ENCODE measurements around the gene BTNL9. TPM values are rescaled to one million over a fixed set of nuclear protein-coding genes. Genes with fewer than 3 reads are reported as not detected.
"Not testable (repeated sequence)": the region's sequence is repeated elsewhere in the genome, so short reads cannot be mapped to it uniquely, and the experiment has no call there.

The BTNL9 gene
- not detected in 2 replicates for total RNA-seq
- long read RNA-seq, result 0 reads

DNA sequence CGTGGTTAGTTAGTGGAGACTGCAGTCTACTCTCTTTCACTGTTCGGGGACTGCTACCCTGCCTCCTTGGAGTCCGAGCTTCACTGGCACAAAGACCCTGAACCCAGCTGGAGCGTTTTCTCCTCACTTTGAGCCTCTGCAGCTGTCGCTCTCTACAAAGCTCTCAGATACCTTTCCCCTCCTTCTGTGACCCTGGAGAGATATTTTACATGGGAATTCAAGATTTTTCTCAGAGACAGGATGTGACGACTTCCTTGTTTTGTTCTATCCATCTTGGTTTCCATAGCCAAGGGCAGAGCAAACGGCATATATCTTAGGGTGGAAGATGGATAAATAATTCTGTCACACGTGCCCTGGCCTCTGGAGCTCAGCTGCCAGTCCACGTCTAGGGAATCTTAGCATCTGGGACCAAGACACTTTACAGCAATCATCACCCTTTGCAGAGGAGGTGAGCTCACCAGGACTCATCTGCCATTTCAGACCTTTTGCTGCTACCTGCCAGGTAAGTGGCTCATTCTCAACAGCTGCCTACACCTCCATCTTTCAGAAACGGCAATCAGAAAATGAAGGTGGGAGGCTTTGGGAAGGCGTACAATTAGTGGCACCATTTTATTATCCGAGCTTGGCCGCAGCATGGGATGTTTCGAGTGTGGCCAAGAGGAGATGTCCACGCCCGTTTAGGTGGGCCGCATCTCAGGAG is at the start of gene BTNL9:
Gene BTNL9 (plus strand): TSS at position 336 of the 700 bp plus-strand sequence. CDS start 5,224 bp downstream, outside the sequence.
- Mint-ChIP-seq H3K4me3 (ENCODE audit: unreplicated experiment) (no peak within 1 kb of the TSS), H3K9me3 (ENCODE audit: unreplicated experiment) (no peaks in the 10 kb centered on the region), H3K27me3 (ENCODE audit: unreplicated experiment) (peaks cover 13% of the 10 kb centered on the region), H3K27ac (ENCODE audit: unreplicated experiment) (no peak within 1 kb of the TSS), H3K4me1 (ENCODE audit: unreplicated experiment) (no peaks in the 10 kb centered on the region), H3K36me3 (ENCODE audit: unreplicated experiment) (no peaks in the 10 kb centered on the region)
- TF ChIP-seq, protein P1, sequence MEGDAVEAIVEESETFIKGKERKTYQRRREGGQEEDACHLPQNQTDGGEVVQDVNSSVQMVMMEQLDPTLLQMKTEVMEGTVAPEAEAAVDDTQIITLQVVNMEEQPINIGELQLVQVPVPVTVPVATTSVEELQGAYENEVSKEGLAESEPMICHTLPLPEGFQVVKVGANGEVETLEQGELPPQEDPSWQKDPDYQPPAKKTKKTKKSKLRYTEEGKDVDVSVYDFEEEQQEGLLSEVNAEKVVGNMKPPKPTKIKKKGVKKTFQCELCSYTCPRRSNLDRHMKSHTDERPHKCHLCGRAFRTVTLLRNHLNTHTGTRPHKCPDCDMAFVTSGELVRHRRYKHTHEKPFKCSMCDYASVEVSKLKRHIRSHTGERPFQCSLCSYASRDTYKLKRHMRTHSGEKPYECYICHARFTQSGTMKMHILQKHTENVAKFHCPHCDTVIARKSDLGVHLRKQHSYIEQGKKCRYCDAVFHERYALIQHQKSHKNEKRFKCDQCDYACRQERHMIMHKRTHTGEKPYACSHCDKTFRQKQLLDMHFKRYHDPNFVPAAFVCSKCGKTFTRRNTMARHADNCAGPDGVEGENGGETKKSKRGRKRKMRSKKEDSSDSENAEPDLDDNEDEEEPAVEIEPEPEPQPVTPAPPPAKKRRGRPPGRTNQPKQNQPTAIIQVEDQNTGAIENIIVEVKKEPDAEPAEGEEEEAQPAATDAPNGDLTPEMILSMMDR (IDR thresholded peaks at IDR 0.05), result no peak
- DNase-seq (ENCODE audit: extremely low spot score, unreplicated experiment), result peak; percentile 32

DNA sequence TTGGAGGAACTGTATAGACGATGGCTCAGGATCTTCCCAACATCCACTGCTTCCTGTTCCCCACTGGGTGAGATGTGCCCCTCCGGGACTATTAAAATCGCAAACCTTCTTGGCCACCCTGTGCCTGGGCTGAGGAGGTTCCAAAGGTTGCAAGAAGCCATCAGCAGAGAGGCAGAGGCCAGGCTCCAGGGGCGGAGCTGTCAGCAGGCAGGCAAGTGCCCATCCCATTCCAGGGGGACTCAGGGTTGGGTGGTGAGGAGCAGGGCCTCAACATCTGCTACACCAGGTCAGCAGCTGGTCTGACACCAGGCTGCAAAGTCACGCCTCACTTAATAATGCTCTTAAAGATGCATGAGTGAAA is 49.2 kb upstream of the BTNL9 start:
- no peak for DNase-seq (ENCODE audit: extremely low spot score, unreplicated experiment)
- Mint-ChIP-seq H3K36me3 (ENCODE audit: unreplicated experiment) (no peaks in the 10 kb centered on the region), H3K27me3 (ENCODE audit: unreplicated experiment) (no peaks in the 10 kb centered on the region), H3K4me1 (ENCODE audit: unreplicated experiment) (no peaks in the 10 kb centered on the region), H3K27ac (ENCODE audit: unreplicated experiment) (no peak overlapping the region), H3K9me3 (ENCODE audit: unreplicated experiment) (no peaks in the 10 kb centered on the region), H3K4me3 (ENCODE audit: unreplicated experiment) (no peak overlapping the region)
- TF ChIP-seq, protein P1 (IDR thresholded peaks at IDR 0.05), result no peak

DNA sequence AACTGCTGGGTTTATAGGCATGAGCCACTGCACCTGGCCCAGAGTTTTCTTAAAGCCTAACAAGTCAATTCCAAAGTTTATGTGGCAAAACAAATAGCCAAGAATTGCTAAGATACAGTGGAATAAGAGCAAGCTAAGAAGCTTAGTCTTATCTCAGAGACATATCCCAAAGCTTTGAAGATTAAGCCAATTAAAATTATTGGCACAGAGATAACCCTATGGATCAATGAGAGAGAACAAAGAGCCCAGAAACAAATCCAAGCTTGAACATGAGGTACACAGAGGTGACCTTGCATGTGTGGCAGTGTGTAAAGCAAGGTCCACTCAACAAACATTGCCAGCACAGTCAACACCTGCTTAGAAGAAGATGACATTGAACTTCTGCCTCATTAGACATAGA is 38.1 kb upstream of the BTNL9 start:
- DNase-seq (ENCODE audit: extremely low spot score, unreplicated experiment), result no peak
- Mint-ChIP-seq H3K4me1 (ENCODE audit: unreplicated experiment) (no peaks in the 10 kb centered on the region), H3K27me3 (ENCODE audit: unreplicated experiment) (no peaks in the 10 kb centered on the region), H3K4me3 (ENCODE audit: unreplicated experiment) (no peak overlapping the region), H3K27ac (ENCODE audit: unreplicated experiment) (no peak overlapping the region), H3K36me3 (ENCODE audit: unreplicated experiment) (no peaks in the 10 kb centered on the region), H3K9me3 (ENCODE audit: unreplicated experiment) (no peaks in the 10 kb centered on the region)
- TF ChIP-seq, protein P1 (IDR thresholded peaks at IDR 0.05), result no peak

DNA sequence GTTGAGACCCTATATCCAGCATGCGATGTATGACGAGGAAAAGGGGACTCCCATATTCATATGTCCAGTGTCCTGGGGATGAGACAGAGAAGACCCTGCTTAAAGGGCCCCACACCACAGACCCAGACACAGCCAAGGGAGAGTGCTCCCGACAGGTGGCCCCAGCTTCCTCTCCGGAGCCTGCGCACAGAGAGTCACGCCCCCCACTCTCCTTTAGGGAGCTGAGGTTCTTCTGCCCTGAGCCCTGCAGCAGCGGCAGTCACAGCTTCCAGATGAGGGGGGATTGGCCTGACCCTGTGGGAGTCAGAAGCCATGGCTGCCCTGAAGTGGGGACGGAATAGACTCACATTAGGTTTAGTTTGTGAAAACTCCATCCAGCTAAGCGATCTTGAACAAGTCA is 34.3 kb upstream of the BTNL9 start:
- Mint-ChIP-seq H3K4me3 (ENCODE audit: unreplicated experiment) (no peak overlapping the region), H3K36me3 (ENCODE audit: unreplicated experiment) (no peaks in the 10 kb centered on the region), H3K9me3 (ENCODE audit: unreplicated experiment) (no peaks in the 10 kb centered on the region), H3K4me1 (ENCODE audit: unreplicated experiment) (no peaks in the 10 kb centered on the region), H3K27me3 (ENCODE audit: unreplicated experiment) (no peaks in the 10 kb centered on the region), H3K27ac (ENCODE audit: unreplicated experiment) (no peak overlapping the region)
- DNase-seq (ENCODE audit: extremely low spot score, unreplicated experiment), result no peak
- TF ChIP-seq, protein P1 (IDR thresholded peaks at IDR 0.05), result no peak

DNA sequence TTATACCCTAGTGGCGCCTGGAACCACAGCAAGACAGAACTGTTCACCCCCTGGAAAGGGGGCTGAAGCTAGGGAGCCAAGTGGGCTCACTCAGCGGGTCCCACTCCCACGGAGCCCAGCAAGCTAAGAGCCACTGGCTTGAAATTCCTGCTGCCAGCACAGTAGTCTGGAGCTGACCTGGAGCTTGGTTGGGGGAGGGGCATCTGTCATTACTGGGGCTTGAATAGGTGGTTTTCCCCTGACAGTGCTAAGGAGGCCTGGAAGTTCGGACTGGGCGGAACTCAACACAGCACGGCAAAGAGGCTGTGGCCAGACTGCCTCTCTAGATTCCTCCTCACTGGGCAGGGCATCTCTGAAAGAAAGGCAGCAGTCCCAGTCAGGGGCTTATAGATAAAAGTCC is 31.9 kb upstream of the BTNL9 start:
- TF ChIP-seq, protein P1 (IDR thresholded peaks at IDR 0.05), result no peak
- no peaks in the 10 kb centered on the region for H3K27me3 Mint-ChIP-seq (ENCODE audit: unreplicated experiment)
- no peaks in the 10 kb centered on the region for H3K9me3 Mint-ChIP-seq (ENCODE audit: unreplicated experiment)
- H3K36me3 Mint-ChIP-seq (ENCODE audit: unreplicated experiment), result no peaks in the 10 kb centered on the region
- no peak for DNase-seq (ENCODE audit: extremely low spot score, unreplicated experiment)
- no peak overlapping the region for H3K4me3 Mint-ChIP-seq (ENCODE audit: unreplicated experiment)
- H3K27ac Mint-ChIP-seq (ENCODE audit: unreplicated experiment), result no peak overlapping the region
- H3K4me1 Mint-ChIP-seq (ENCODE audit: unreplicated experiment), result no peaks in the 10 kb centered on the region

DNA sequence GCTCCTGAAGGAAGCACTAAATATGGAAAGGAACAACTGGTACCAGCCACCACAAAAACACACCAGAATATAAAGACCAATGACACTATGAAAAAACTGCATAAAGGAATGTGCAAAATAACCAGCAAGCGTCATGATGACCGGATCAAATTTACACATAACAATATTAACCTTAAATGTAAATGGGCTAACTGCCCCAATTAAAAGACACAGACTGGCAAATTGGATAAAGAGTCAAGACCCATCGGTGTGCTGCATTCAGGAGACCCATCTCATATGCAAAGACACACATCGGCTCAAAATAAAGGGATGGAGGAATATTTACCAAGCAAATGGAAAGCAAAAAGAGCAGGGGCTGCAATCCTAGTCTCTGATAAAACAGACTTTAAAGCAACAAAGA is 30.0 kb upstream of the BTNL9 start:
- H3K27me3 Mint-ChIP-seq (ENCODE audit: unreplicated experiment); DNase-seq (ENCODE audit: extremely low spot score, unreplicated experiment); H3K4me1 Mint-ChIP-seq (ENCODE audit: unreplicated experiment); H3K4me3 Mint-ChIP-seq (ENCODE audit: unreplicated experiment); H3K9me3 Mint-ChIP-seq (ENCODE audit: unreplicated experiment); H3K36me3 Mint-ChIP-seq (ENCODE audit: unreplicated experiment); H3K27ac Mint-ChIP-seq (ENCODE audit: unreplicated experiment): not testable (repeated sequence)

DNA sequence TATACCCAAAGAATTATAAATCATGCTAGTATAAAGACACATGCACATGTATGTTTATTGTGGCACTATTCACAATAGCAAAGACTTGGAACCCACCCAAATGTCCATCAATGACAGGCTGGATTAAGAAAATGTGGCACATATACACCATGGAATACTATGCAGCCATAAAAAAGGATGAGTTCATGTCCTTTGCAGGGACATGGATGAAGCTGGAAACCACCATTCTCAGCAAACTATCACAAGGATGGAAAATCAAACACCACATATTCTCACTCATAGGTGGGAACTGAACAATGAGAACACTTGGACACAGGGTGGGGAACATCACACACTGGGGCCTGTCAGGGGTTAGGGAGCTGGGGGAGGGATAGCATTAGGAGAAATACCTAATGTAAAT is 25.4 kb upstream of the BTNL9 start:
- not testable (repeated sequence) for H3K27ac Mint-ChIP-seq (ENCODE audit: unreplicated experiment); H3K4me3 Mint-ChIP-seq (ENCODE audit: unreplicated experiment); H3K27me3 Mint-ChIP-seq (ENCODE audit: unreplicated experiment); H3K4me1 Mint-ChIP-seq (ENCODE audit: unreplicated experiment); DNase-seq (ENCODE audit: extremely low spot score, unreplicated experiment); H3K36me3 Mint-ChIP-seq (ENCODE audit: unreplicated experiment); H3K9me3 Mint-ChIP-seq (ENCODE audit: unreplicated experiment)

DNA sequence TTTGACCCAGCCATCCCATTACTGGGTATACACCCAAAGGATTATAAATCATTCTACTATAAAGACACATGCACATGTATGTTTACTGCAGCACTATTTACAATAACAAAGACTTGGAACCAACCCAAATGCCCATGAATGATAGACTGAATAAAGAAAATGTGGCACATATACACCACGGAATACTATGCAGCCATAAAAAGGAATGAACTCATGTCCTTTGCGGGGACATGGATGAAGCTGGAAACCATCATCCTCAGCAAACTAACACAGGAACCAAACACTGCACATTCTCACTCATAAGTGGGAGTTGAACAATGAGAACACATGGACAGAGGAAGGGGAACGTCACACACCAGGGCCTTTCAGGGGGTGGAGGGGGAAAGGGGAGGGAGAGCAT is 22.6 kb upstream of the BTNL9 start:
- not testable (repeated sequence) for H3K4me3 Mint-ChIP-seq (ENCODE audit: unreplicated experiment); H3K36me3 Mint-ChIP-seq (ENCODE audit: unreplicated experiment); H3K27me3 Mint-ChIP-seq (ENCODE audit: unreplicated experiment); DNase-seq (ENCODE audit: extremely low spot score, unreplicated experiment); H3K27ac Mint-ChIP-seq (ENCODE audit: unreplicated experiment); H3K4me1 Mint-ChIP-seq (ENCODE audit: unreplicated experiment)
- peaks cover 10% of the 10 kb centered on the region for H3K9me3 Mint-ChIP-seq (ENCODE audit: unreplicated experiment)

Measured in osteocyte (in vitro differentiated cells).